ENCODE results near the gene SLC25A21.

The SLC25A21 gene

GRCh38 chr14:37062191-37062803 is 110.1 kb downstream of the SLC25A21 start:
- TF ChIP-seq ZNF274 (IDR thresholded peaks at IDR 0.05; ENCODE audit: low read depth, low read length), result no peak
- H3K4me3 ChIP-seq (ENCODE audit: low read length), result no peak overlapping the region

GRCh38 chr14:37061697-37062096 is 110.7 kb downstream of the SLC25A21 start:
- no peak for TF ChIP-seq ZNF274 (IDR thresholded peaks at IDR 0.05; ENCODE audit: low read depth, low read length)
- no peak overlapping the region for H3K4me3 ChIP-seq (ENCODE audit: low read length)

GRCh38 chr14:37060496-37061260 is 111.7 kb downstream of the SLC25A21 start:
- no peak for TF ChIP-seq ZNF274 (IDR thresholded peaks at IDR 0.05; ENCODE audit: low read depth, low read length)
- no peak overlapping the region for H3K4me3 ChIP-seq (ENCODE audit: low read length)

- TF ChIP-seq ZNF274 (IDR thresholded peaks at IDR 0.05; ENCODE audit: low read depth, low read length), result no peak
- H3K4me3 ChIP-seq (ENCODE audit: low read length), result no peak overlapping the region
Measured at GRCh38 chr14:37057776-37058175, 114.6 kb downstream of the SLC25A21 start.

DNA sequence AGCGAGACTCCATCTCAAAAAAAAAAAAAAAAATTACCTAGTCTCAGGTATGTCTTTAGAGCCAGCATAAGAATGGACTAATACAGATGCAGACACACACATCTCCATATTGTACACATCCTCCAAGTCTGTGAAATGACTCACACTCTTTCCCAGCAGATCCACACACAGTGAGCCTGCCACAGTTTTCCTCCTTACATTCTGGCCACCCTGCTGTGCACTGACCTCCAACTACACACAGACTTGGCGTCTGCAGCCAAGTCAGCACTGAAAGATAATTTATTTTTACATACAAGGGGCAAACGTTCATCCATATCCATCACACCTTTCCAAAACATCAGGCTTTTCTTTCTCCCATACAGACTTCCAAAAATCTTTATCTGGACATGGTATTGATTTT is 115.9 kb downstream of the SLC25A21 start:
- TF ChIP-seq ZNF274 (IDR thresholded peaks at IDR 0.05; ENCODE audit: low read depth, low read length), result no peak
- H3K4me3 ChIP-seq (ENCODE audit: low read length), result no peak overlapping the region

DNA sequence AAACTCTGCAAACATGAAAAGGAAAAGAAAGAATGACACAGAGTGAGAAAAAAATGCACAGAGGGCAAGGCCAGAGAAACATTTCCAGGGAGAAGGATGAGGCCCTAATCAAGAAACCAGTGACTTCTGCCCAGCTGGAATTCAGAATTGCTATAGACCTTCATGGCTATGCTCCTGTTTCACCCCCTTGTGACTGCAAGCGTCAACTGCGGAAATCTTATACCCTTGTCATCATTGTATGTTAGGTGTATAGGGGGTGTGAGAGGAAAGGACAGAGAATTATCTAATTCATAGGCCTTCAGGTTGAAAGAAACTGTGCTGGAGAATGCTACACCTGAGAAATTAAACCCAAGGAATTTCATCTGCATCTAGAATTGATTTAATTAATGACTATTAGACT is 117.5 kb downstream of the SLC25A21 start:
- H3K4me3 ChIP-seq (ENCODE audit: low read length), result no peak overlapping the region
- TF ChIP-seq ZNF274 (IDR thresholded peaks at IDR 0.05; ENCODE audit: low read depth, low read length), result no peak

DNA sequence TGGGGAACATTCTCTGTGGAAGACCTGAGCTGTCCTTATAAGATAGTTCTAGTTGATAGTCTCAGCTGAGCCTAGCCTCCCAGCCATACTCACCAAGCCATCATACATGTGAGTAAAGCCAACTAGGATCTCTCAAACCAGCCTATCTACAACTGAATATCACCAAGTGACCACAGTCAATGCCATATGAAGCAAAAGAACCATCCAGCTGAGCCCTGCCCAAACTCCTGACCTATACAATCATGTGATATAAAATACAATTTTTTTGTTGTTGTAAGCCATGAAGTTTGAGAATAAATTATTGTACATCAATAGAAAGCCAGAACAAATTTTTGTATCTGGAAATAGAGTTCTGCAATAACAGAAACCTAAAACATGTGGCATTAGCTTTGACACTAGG is 118.3 kb downstream of the SLC25A21 start:
- H3K4me3 ChIP-seq (ENCODE audit: low read length), result no peak overlapping the region
- TF ChIP-seq ZNF274 (IDR thresholded peaks at IDR 0.05; ENCODE audit: low read depth, low read length), result no peak

- no peak for TF ChIP-seq ZNF274 (IDR thresholded peaks at IDR 0.05; ENCODE audit: low read depth, low read length)
- no peak overlapping the region for H3K4me3 ChIP-seq (ENCODE audit: low read length)
Measured at GRCh38 chr14:37051680-37052079, 120.7 kb downstream of the SLC25A21 start.

DNA sequence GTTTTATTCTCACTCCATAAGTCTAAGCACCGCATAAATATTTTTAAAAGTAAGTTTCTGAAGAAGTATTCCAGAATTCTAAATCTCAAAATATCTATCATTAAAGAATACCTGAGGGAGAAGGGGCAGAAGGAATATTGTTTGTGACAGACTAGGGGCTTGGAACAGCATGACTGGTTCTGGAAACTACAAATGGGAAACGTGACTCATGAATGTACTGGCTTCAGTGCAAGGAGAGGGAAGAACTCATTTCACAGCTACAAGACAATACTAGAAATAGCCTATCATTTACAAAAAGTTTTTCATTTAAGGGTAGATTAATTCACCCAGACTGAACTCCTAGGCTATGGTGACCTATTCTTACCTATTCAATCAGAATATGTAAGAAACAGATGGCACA is 121.3 kb downstream of the SLC25A21 start:
- no peak overlapping the region for H3K4me3 ChIP-seq (ENCODE audit: low read length)
- no peak for TF ChIP-seq ZNF274 (IDR thresholded peaks at IDR 0.05; ENCODE audit: low read depth, low read length)

- TF ChIP-seq ZNF274 (IDR thresholded peaks at IDR 0.05; ENCODE audit: low read depth, low read length), result no peak
- no peak overlapping the region for H3K4me3 ChIP-seq (ENCODE audit: low read length)
Measured at GRCh38 chr14:37048666-37049071, 123.7 kb downstream of the SLC25A21 start.

GRCh38 chr14:37047996-37048395 is 124.4 kb downstream of the SLC25A21 start:
- TF ChIP-seq ZNF274 (IDR thresholded peaks at IDR 0.05; ENCODE audit: low read depth, low read length), result no peak
- no peak overlapping the region for H3K4me3 ChIP-seq (ENCODE audit: low read length)

DNA sequence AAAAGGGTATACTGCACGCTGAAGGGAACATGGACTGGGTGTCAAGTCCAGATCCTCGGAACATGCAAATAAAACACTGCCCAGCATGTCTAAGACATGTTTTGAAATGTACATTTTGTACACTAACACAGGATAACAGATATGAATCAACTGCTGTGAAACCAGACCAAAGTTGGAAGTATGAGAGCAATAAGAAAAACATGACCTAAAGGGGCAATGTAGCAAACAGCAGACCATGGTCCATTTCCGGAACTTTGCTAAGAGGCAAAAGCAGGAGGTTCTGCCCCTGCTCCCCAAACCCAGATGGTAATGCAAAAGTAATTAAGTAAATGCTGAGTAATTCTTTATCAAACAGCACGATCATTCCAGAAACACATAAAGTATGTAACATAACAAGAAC is 125.2 kb downstream of the SLC25A21 start:
- H3K4me3 ChIP-seq (ENCODE audit: low read length), result no peak overlapping the region
- TF ChIP-seq ZNF274 (IDR thresholded peaks at IDR 0.05; ENCODE audit: low read depth, low read length), result no peak

GRCh38 chr14:37046815-37047214 is 125.6 kb downstream of the SLC25A21 start:
- no peak for TF ChIP-seq ZNF274 (IDR thresholded peaks at IDR 0.05; ENCODE audit: low read depth, low read length)
- no peak overlapping the region for H3K4me3 ChIP-seq (ENCODE audit: low read length)

- H3K4me3 ChIP-seq (ENCODE audit: low read length), result no peak overlapping the region
- TF ChIP-seq ZNF274 (IDR thresholded peaks at IDR 0.05; ENCODE audit: low read depth, low read length), result no peak
Measured at GRCh38 chr14:37045340-37046061, 126.9 kb downstream of the SLC25A21 start.
